NCI-H1417 treated with DMSO at 0.1 percent for 48 hours (cell line): ENCODE measurements around the gene PPM1N.
A peak's percentile ranks its signal among the peaks of the same experiment; 100 is the strongest.
"Not testable (repeated sequence)": the region's sequence is repeated elsewhere in the genome, so short reads cannot be mapped to it uniquely, and the experiment has no call there.

Experiments used
- DNase-seq: peaks from one replicate; lab custom pipeline; 2025; lab: John Stamatoyannopoulos, UW

The PPM1N gene

DNA sequence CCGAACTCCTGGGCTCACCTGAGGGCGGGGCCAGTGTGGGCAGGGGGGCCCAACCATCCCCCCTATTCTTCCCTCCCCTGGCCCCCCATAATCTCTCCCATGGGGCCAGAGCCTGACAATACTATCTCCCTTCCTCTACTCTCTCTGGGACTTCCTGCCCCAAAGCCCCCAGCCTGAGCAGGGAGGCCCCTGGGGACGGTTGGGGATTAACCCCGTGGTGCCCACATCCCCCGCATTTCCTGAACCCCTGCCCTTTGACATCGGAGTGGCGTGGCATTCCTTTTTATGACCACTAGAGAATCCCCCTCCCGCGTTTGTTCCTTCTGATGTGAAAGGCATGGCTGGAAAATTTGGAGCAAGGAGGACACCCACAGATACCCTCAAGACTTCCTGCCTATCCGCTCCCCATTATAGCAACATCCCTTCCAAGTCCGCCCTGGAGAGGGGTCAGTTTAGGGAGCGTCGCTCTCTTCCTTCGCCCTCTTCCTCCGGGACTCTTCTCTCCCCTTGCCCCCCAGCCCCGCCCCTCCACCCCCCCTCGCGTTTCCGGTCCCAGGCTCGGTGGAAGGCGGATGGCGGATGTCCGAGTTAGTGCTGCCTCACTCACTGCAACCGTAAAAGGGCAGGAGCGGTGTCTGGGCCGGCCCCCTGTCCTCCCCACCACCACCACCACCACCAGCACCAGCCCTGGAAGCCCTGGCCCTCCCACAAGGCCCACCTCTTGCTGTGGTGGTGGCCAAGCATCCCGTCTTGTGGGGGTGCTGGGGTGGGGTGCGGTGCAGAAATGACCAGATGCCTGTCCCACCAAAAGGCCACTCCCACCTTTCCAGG lies 10.8 kb downstream of the PPM1N start:
- no peak for DNase-seq

DNA sequence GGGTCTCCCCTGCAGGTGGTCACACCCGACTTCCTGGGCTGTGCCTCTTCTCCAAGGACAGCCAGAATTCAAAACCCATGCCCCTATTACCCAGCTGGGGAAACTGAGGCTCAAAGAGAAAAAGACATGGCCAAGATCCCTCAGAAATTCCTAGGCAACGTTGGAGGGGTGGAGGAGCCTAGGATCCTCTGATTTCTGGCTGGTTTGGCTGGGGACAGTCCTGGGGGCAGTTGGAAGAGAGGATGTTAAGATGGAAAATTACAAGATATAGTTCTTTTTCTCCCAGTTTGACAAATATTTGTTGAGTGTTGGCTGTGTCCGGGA lies 11.4 kb downstream of the PPM1N start:
- DNase-seq = no peak

DNA sequence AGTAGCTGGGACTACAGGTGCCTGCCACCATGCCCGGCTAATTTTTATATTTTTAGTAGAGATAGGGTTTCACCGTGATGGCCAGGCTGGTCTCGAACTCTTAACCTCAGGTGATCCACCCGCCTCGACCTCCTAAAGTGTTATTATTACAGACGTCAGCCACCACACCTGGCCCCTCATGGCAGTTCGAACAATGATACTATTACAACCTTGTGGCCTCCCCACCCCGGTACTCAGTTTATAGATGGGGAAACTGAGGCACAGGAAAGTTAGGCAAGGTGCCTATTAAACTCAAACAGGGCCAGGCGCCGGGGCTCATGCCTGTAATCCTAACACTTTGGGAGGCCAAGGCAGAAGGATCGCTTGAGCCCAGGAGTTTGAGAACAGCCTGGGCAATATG lies 12.1 kb downstream of the PPM1N start:
- not testable (repeated sequence) for DNase-seq

DNA sequence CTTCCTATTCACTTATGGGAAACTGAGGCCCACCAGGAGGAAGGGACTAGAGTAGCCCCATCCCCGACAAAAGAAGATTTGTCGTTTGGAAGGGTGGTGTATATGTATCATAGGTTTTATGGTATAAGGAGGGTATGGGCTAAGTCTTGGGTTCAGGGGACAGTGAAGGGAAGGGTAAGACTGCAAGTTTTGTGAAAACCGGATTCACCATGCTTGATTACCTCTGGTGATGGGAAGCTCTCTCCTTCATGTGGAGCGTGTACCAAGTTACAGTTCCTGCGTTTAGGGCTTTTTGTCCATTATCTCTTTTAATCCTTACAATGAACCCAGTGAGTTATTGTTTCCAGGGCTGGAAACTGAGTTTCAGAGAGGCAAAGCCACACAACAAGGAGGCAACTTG lies 12.8 kb downstream of the PPM1N start:
- no peak for DNase-seq

DNA sequence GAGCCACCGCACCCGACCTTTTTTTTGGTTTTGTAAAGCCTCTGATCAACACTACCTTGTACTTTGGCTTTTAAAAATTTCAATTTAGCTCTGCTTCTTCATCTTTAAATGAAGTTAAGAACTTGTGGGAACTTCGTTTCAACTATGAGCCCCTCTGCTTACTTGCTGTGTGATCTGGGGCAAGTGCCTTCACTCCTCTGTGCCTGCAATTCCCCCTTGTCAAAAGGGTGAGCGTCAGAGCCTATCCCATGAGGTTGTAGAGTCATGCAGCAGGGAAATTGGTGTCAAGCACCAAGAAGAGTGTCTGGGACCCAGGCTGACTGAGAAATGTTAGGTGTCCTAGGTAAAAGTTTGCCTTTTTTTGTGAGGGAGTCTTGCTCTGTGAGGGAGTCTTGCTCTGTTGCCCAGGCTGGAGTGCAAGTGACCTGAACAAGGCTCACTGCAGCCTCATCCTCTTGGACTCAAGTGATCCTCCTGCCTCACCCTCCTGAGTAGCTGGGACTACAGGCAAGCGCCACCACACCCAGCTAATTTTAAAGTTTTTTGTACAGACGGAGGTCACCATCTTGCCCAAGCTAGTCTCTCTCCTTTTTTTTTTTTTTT lies 14.7 kb downstream of the PPM1N start:
- no peak for DNase-seq

DNA sequence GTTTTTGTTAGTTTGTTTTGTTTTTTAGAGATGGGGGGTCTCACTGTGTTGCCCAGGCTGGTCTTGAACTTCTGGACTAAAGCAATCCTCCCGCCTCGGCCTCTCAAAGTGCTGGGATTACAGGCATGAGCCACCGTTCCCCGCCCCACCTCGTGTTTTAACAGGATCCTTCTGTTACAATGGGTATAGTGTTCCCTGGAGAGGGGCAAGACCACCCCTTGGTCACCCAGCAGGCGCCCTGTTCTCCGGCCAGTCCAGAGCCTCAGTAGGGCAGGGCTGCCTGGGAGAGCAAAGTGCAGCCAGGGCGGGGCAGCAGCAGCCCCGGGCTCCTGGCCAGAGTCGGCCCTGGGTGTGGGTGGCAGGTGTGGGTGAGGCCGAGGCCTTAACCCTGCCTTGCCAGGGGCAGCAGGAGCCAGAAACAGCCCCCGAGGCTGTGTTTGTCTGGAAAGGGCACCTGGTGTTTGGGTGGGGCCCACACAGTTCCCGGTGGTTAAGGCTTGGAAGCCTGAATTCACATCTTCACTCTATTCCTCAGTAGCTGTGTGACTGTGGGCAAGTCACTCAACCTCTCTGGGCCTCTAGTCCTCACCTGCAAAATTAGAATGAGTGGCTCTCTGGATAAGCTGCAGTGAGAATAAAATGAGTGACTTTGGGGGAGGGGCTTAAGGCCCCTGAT lies 16.3 kb downstream of the PPM1N start:
- DNase-seq = no peak

DNA sequence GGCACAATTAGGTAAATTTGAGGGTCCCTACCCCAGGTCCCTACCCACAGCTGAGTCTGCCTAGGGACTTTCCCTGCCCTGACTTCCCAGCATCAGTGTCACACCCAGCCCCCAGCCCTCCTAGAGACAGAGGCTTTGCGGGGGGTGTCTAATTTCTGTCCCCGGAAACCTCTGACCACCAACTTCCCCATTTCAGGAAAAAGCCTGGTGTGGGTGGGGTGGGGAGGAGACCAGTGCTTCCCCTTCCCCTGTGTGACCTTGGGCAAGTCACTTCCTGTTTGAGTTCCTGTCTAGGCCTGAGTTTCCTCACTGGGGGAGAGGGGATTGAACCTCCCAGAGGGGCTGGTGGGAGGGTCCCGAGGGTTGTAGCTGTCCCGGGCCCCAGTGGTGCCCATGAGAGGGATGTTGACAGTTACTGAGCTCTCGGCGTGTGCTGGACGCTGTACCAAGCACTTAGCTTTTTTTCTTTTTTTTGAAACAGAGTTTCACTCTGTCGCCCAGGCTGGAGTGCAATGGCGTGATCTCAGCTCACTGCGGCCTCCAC lies 16.9 kb downstream of the PPM1N start:
- DNase-seq = no peak

DNA sequence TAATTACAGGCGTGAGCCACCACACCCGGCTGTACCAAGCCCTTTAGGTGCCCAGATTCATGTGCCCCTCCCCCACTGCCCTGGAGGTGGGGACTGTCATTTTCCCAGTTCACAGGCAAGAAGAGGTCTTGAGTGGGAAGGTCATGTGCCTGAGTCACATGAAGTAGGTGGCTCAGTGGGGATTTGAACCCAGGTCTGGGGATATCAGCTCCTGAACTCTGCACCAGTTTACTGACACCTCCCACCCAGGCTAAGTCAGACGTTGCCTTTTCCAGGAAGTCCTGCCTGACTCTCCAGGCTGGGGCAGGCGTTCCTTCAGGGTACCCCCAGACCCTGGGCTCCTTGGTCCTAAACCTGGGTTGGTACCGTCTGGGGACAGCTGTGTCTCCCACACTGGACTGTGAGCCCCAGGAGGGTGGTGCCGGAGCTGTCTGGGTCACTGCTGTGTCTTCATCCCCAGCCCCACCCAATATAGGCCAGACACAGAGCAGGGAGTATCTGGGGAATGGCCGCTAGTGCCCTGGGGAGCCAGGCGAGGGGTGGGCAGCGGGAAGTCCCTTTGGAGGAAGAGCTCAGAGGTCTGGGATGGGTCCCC lies 17.7 kb downstream of the PPM1N start:
- no peak for DNase-seq

DNA sequence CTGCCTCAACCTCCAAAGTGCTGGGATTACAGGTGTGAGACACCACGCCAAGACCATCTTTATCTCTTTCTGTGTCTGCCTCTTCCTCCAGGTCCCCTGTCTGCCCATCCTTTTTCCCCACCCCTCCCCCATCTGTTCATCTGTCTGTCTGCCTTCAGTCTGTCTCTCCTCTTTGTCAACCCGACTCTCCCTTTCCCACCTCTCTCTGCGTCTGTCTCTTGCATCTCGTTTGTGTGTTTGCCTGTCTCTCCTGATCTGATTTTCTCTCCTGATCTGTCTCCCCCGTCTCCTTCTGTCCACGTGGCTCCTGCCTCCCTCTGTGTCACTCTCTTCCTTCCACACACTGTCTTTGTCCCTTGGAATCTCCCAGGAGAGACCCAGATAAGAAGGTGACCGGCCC lies 19.0 kb downstream of the PPM1N start:
- no peak for DNase-seq

DNA sequence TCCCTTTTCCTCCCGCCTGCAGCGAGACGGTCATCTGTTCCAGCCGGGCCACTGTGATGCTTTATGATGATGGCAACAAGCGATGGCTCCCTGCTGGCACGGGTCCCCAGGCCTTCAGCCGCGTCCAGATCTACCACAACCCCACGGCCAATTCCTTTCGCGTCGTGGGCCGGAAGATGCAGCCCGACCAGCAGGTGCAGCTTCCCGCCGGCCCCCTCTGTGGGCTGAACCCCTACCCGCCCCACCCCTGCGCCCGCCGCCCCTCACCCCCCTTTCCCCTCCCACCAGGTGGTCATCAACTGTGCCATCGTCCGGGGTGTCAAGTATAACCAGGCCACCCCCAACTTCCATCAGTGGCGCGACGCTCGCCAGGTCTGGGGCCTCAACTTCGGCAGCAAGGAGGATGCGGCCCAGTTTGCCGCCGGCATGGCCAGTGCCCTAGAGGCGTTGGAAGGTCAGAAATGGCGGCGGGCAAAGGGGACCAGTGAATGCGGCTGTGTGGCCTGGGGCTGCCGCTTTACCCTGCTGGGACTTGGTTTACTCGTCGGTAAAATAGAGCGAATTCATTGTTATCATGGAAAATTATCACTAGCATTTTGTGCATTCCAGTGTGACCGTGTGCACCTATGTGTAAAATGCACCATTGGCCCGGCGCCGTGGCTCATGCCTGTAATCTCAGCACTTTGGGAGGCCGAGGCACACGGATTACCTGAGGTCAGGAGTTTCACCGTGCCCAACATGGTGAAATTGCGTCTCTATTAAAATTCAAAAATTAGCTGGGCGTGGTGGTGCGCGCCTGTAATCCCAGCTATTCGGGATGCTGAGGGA lies 19.6 kb downstream of the PPM1N start:
- DNase-seq = no peak

DNA sequence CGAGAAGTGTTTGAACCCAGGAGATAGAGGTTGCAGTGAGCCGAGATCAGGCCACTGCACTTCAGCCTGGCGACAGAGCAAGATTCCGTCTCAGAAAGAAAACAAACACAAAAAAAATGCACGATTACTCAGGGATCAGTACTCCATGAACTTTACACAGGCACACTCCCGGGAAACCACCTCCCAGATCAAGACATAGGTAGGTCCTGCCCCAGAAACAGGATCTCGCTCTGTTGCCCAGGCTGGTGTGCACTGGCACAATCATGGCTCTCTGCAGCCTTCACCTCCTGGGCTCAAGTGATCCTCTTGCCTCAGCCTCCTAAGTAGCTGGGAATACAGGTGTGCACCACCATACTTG lies 20.2 kb downstream of the PPM1N start:
- no peak for DNase-seq

DNA sequence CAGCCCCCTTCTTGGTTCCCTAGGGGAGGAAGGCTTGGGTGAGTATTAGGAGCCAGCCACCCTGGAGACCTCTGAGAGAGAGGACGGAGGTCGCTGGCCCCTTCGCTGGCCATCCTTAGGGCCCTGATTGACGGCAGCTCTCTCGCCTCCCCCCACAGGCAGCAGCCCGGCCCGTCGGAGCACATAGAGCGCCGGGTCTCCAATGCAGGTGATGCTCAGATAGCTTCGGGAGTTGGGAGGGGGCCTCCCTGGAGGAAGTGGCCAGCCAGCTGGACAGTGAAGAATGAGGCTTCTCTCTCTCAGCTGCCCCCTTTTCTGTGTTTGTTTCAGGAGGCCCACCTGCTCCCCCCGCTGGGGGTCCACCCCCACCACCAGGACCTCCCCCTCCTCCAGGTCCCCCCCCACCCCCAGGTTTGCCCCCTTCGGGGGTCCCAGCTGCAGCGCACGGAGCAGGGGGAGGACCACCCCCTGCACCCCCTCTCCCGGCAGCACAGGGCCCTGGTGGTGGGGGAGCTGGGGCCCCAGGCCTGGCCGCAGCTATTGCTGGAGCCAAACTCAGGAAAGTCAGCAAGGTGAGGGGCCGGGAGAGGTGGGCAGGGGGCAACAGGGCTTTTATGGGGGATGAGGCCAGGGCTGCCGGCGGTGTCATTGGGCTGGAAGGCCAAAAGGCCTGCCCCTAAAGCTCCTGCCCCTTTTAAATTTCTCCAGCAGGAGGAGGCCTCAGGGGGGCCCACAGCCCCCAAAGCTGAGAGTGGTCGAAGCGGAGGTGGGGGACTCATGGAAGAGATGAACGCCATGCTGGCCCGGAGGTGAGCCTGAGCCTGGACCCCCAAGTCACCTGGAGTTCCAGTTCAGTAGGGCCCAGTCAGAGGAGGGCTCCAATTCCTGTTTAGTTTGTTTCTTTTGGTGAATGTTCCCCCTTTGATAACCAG lies 24.0 kb downstream of the PPM1N start:
- DNase-seq = no peak

DNA sequence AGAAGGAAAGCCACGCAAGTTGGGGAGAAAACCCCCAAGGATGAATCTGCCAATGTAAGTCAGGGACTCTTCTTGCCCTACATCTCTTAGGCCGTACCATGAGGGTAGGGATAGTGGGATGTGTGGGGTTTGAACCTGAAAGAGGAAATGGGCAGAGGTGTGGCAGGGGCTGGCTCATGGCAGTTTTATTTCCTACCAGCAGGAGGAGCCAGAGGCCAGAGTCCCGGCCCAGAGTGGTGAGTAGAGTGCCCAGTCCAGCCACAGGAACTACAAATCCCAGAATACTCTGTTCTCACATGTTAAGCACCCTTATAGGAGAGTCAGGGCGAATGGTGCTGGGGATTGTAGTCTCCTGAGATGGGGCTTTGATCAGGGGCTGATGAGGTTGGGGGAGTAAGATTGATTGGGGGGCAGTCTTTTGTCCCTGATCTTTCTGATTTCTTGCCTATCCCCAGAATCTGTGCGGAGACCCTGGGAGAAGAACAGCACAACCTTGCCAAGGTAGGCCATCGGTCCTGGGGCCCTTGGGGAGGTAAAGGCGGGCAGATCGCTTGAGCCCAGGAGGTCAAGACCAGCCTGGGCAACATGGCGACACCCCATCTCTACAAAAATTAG lies 25.5 kb downstream of the PPM1N start:
- DNase-seq = peak; percentile 54

DNA sequence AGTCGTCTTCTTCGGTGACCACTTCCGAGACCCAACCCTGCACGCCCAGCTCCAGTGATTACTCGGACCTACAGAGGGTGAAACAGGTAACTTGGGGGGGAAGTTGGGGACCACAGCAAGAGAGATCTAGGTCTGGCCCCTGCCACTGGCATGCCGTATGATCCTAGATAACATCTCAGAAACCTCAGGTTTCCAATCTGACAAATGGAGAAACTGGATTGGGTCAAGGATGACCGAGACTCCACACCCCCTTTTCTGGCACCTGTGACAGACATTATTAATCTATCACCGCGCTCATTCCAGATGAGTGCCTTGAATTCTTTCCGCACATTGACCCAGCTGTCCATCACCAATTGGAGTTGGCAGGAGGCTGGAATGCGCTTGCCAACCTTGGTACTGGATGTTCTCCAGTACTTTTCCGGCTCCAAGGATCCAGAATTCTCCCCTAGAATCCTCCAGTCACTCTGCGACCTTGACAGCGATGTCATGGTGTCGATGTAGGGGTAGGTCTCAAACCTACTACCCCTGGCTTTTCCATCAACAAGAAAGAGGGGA lies 26.4 kb downstream of the PPM1N start:
- DNase-seq = no peak

DNA sequence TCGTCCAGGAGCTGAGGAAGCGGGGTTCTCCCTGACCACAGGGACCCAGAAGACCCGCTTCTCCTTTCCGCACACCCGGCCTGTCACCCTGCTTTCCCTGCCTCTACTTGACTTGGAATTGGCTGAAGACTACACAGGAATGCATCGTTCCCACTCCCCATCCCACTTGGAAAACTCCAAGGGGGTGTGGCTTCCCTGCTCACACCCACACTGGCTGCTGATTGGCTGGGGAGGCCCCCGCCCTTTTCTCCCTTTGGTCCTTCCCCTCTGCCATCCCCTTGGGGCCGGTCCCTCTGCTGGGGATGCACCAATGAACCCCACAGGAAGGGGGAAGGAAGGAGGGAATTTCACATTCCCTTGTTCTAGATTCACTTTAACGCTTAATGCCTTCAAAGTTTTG lies 27.9 kb downstream of the PPM1N start:
- no peak for DNase-seq

DNA sequence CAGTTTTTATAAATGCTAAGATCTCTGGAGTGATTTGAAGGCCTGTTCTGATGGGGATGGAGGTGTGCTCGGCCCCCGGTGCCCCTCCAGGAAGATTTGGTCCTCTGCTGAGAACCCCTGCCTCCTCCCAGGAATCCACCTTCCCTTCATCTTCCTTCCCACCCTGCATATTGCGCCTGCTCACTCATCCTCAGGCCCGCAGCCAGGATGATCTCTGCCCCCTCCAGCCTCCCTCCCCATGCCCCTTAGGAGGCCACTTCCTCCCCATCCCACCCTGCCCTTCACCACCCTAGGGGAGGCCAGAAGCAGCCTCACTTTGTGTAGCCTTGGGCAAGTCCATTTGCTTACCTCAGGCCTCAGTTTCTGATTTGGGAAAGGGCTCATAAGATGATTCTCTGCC lies 28.7 kb downstream of the PPM1N start:
- DNase-seq = no peak

DNA sequence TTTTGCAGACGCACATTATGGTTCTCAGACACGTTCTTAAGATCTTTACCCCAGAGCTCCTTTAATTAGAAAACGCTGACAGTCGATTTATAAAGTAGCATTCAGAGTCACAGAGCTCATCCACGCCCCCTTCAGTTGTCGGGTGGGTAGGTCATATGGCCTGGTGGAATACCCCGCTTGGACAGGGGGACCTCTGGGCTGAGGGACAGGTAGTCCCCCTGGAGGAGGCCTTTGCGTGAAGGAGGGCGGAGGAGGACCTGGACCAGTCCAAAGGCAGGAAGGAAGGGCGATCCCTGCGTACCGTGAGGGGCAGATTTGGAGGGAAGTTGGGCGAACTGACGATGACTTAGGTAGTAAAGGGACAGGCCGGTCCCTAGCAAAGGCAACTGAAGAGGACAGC lies 29.5 kb downstream of the PPM1N start:
- DNase-seq = no peak

DNA sequence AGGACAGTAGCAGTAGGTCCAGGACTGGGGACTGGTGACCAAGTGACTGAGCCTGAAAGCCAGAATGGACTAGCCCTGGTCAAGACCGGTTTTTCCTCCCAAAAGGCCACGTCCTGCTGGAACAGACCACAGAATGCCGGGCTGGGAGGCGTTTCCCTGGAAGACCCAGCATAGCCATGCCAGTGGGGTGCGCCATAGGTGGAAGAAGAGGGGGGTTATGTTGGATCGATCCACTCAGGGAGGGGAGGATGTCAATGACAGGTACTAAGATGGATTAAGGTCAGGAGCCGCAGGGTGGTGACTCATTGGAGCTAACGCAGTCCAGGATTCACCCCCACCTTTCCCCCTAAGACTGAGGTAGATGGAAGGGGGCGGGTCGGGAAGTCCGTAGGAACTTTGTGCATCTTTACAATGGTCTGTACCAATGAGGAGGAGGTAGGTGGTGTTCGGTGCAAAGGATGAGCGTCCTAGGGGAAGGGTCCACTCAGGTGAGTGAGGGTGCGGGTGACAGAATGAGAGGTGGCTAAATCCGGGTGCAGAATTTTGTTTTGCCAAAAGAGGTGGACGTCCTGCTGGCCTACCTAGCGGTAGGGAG lies 30.0 kb downstream of the PPM1N start:
- no peak for DNase-seq

DNA sequence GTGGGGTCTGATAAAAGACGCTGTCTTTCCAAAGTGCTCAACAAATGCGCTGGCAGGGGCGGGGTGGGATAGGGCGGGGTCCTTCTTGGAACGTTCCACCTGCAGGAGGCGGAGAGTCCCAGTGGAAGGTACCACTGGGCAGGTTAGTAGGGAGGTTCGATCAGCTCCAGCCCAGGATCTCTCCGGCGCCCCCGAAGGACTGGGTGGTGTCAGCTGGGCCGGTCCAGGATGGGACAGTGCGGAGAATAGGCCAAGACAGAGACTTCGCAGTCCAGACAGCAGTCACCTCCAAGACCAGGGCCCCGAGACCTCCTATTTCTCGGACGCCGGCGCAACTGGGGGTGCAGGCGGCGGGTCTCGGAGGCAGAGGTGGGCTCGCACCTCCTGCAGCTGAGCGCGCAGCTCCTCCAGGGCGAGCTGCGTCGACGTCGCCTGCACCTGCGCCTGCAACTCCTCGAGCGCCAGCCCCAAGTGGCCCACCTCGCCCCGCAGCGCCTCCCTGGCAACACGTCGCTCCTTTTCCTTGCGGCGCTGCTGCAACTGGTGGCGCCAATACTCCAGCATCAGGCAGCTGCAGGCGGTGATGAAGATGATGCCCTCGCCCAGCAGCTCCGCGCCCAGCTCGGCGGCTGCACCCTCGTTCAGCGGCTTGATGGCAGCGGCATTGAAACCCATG lies 30.6 kb downstream of the PPM1N start:
- no peak for DNase-seq
